ENCODE results near the gene DCLRE1C. TPM values are rescaled to one million over a fixed set of nuclear protein-coding genes. Genes with fewer than 3 reads are reported as not detected.

Gene DCLRE1C
- total and polyA plus RNA-seq, 2 of the 8 experiments (the other 6 are each of a cell fraction or from before 2014, with no cell fraction given): 0.77 to 7.4 TPM

DNA sequence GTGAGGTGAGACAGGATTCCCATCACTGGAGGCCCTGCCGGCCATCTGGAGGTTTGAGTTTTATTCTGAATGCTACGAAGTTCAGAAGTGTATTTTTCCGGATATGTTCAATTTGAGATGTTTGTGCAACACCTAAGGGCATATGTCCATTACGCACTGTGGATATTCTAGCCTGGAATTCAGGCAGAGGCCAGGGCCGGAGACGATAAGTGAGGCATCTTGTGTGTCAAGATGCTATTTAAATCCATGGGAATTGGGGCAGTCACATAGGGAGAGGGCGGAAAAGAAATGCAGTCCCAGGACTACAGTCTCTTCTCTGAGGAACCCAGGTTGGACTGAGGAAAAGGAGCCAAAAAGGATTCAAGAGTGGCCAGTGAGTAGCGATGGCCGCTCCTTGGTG, 77.1 kb downstream of the DCLRE1C start:
- no peaks in the 10 kb centered on the region; the same call in 1 of the 2 replicates for H3K79me1 ChIP-seq (ENCODE audit: low read depth, low read length)
- H3K4me1 ChIP-seq (replicated peaks in 1 of 4; ENCODE audit: control insufficient read depth in 3 of 4, insufficient read depth in 4 of 4, low read length in 3 of 4): peaks cover 3 to 11% (median 7%) of the 10 kb centered on the region in 4 experiments; a peak in 6 of 7 replicates
- H3K4ac ChIP-seq (replicated peaks; ENCODE audit: insufficient read length, low read depth, low read length): no peak overlapping the region
- no peak overlapping the region for H4K5ac ChIP-seq (ENCODE audit: insufficient read length, low read depth, low read length)
- no peak overlapping the region for H2BK5ac ChIP-seq (ENCODE audit: low read depth, low read length)
- no peak overlapping the region for H3K27ac ChIP-seq (ENCODE audit: low read depth, low read length)
- peaks cover 5 to 11% of the 10 kb centered on the region in 2 experiments for H4K20me1 ChIP-seq (replicated peaks in 1 of 2; ENCODE audit: control insufficient read depth in 1 of 2, insufficient read depth in 2 of 2, low read length in 2 of 2)
- peak overlapping the region; percentile 51; the same call in 1 of the 2 replicates for H2BK12ac ChIP-seq (ENCODE audit: low read depth, low read length)
- DNase-seq (ENCODE audit: low read depth in 1 of 2, low spot score in 2 of 2): no peak
- peaks cover 9 to 35% of the 10 kb centered on the region in 2 experiments for H3K79me2 ChIP-seq (ENCODE audit: control insufficient read depth in 1 of 2, insufficient read depth in 2 of 2, low read length in 2 of 2)
- no peak overlapping the region for H3K9ac ChIP-seq (replicated peaks in 1 of 4; ENCODE audit: extremely low read depth in 1 of 4, low read depth in 3 of 4, low read length in 3 of 4)
- no peak for FAIRE-seq
- no peak overlapping the region for H2AFZ ChIP-seq (ENCODE audit: low read length)
- no peaks in the 10 kb centered on the region for H3K27me3 ChIP-seq (replicated peaks in 1 of 4; ENCODE audit: control insufficient read depth in 3 of 4, extremely low read depth in 1 of 4, insufficient read depth in 3 of 4, low read length in 3 of 4)
- H3K23ac ChIP-seq (ENCODE audit: insufficient read length): no peak overlapping the region
- ChIA-PET POLR2A (ENCODE audit: partially characterized antibody) (interaction anchor here (0.8 to 2.3 kb wide), 3 partner anchors 28 to 39 kb away, joined by 3 to 32 read pairs (median 8); partner anchors contain the start of genes CDNF, HSPA14 and MSANTD7), CTCF (ENCODE audit: partially characterized antibody) (interaction anchor here (2.1 to 3.3 kb wide), 2 partner anchors 13 to 340 kb away, joined by 6 to 19 read pairs; no protein-coding TSS in a partner anchor)
- H3K9me3 ChIP-seq (ENCODE audit: insufficient read depth in 2 of 2, low read depth in 1 of 2, low read length in 1 of 2): no peaks in the 10 kb centered on the region
- H3K14ac ChIP-seq (ENCODE audit: insufficient read length): no peak overlapping the region
- no peak overlapping the region for H3K56ac ChIP-seq (replicated peaks; ENCODE audit: insufficient read length, low read depth, low read length)
- no peak overlapping the region for H4K91ac ChIP-seq (replicated peaks; ENCODE audit: insufficient read length, low read length)
- H2AK5ac ChIP-seq (ENCODE audit: low read depth, low read length): no peak overlapping the region
- peaks cover 7% of the 10 kb centered on the region for H3K23me2 ChIP-seq (ENCODE audit: low read depth, low read length)
- H4K8ac ChIP-seq (ENCODE audit: extremely low read depth, insufficient read depth, low read length): no peak overlapping the region
- H3K4me3 ChIP-seq (ENCODE audit: extremely low read depth in 1 of 4, insufficient read depth in 2 of 4, low read depth in 3 of 4, low read length in 4 of 4): peak overlapping the region in 1 of 4 experiments; percentile 89; a peak in 2 of 8 replicates
- no peak overlapping the region for H3K18ac ChIP-seq (ENCODE audit: extremely low read depth, low read length)
- H2BK15ac ChIP-seq (ENCODE audit: low read length): no peak overlapping the region
- peak overlapping the region; percentile 68 to 76; a peak in 2 of 4 replicates for H3K4me2 ChIP-seq (ENCODE audit: insufficient read depth in 1 of 2, low read depth in 2 of 2, low read length in 2 of 2)
- WGBS, 2 experiments (ENCODE audit: extremely low coverage in 1 of 2, insufficient coverage in 1 of 2, insufficient read length in 1 of 2, insufficient replicate concordance in 2 of 2, low coverage in 1 of 2, low lambda C conversion rate in 2 of 2, missing lambda C conversion rate in 1 of 2): 85% methylated on average over 9 of the region's 9 CpGs; no CpG with 5 or more reads in 1 of the 2 experiments
- H2BK120ac ChIP-seq (replicated peaks; ENCODE audit: low read depth, low read length): no peak overlapping the region
- no peak overlapping the region for H2BK20ac ChIP-seq (ENCODE audit: low read length)
- peaks cover 0 to 3% (median under 1%) of the 10 kb centered on the region in 4 experiments; a peak in 2 of 8 replicates for H3K36me3 ChIP-seq (ENCODE audit: control insufficient read depth in 2 of 4, insufficient read depth in 4 of 4, low read length in 3 of 4)
- TF ChIP-seq NANOG (IDR thresholded peaks at IDR 0.05; ENCODE audit: insufficient read depth, low read depth, low read length, poor library complexity, severe bottlenecking): no peak
- TF ChIP-seq RNF2 (IDR thresholded peaks at IDR 0.05; ENCODE audit: borderline replicate concordance, low read depth, low read length, missing control alignments, poor library complexity, severe bottlenecking): no peak
- TF ChIP-seq YY1 (IDR thresholded peaks at IDR 0.05; ENCODE audit: low read depth, low read length): no peak
- TF ChIP-seq CTBP2 (IDR thresholded peaks at IDR 0.05; ENCODE audit: borderline replicate concordance, insufficient read depth, insufficient read length, low read length): no peak
- no peak for TF ChIP-seq TAF7 (optimal IDR thresholded peaks at IDR 0.05; ENCODE audit: borderline replicate concordance, low read depth, low read length)
- no peak for TF ChIP-seq FOSL1 (IDR thresholded peaks at IDR 0.05; ENCODE audit: insufficient read depth, low read depth, low read length)
- TF ChIP-seq, protein P1, sequence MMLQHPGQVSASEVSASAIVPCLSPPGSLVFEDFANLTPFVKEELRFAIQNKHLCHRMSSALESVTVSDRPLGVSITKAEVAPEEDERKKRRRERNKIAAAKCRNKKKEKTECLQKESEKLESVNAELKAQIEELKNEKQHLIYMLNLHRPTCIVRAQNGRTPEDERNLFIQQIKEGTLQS (IDR thresholded peaks at IDR 0.05; ENCODE audit: insufficient read depth, low read depth, low read length): no peak
- TF ChIP-seq POLR2AphosphoS5 (IDR thresholded peaks at IDR 0.05; ENCODE audit: low read depth, low read length): no peak
- TF ChIP-seq SUZ12 (IDR thresholded peaks at IDR 0.05; ENCODE audit: low read length): no peak
- TF ChIP-seq EGR1 (IDR thresholded peaks at IDR 0.05; ENCODE audit: borderline replicate concordance, low read depth, low read length): no peak
- TF ChIP-seq GTF2F1 (IDR thresholded peaks at IDR 0.05; ENCODE audit: borderline replicate concordance, low read depth, low read length): no peak
- no peak for TF ChIP-seq ZNF274 (IDR thresholded peaks at IDR 0.05; ENCODE audit: borderline replicate concordance, extremely low read depth, low read length)

Data from H1 (cell line).